Neutrophil (primary cell): ENCODE data around the gene ACSBG1.

Source experiments
- H3K27ac ChIP-seq: fragments of 200-600 bp; sonication (generic); 2 replicates; pipeline ENCODE4 v1.5.1; 2016; ENCODE audit warnings: mild to moderate bottlenecking, moderate library complexity
- H3K27me3 ChIP-seq: fragments of 200-600 bp; sonication (generic); 2 replicates; pipeline ENCODE4 v1.6.0; 2016; ENCODE audit warnings: mild to moderate bottlenecking
- H3K36me3 ChIP-seq: fragments of 200-600 bp; sonication (generic); 2 replicates; pipeline ENCODE4 v1.5.1; 2017
- H3K4me1 ChIP-seq, 2 experiments: fragments of 200-600 bp in 1 of 2; sonication (generic) in 1 of 2; 1 replicate in 1 of 2; 2 replicates in 1 of 2; pipeline versions ENCODE4 v1.5.1 to v1.6.1; 2013 to 2016; ENCODE audit warnings: low read depth in 1 of 2, low read length in 1 of 2, mild to moderate bottlenecking in 1 of 2, moderate library complexity in 1 of 2; ENCODE audit not compliant: control insufficient read depth in 1 of 2, insufficient read depth in 1 of 2
- H3K4me3 ChIP-seq, 2 experiments: fragments of 200-600 bp in 1 of 2; sonication (generic) in 1 of 2; 1 replicate in 1 of 2; 2 replicates in 1 of 2; pipeline ENCODE4 v1.5.1; 2013 to 2016; ENCODE audit warnings: low read depth in 1 of 2, low read length in 1 of 2, mild to moderate bottlenecking in 1 of 2, moderate library complexity in 1 of 2
- H3K9me3 ChIP-seq: fragments of 200-600 bp; sonication (generic); 2 replicates; pipeline ENCODE4 v1.5.1; 2016
- TF ChIP-seq, protein P1 (sequence below): fragments of 200-600 bp; sonication (generic); IDR thresholded peaks from 2 replicates; pipeline ENCODE4 v1.5.1; 2016; ENCODE audit warnings: antibody characterized with exemption

ACSBG1 gene

GRCh38 chr15:78207641-78208340 lies 26.6 kb downstream of the ACSBG1 start:
- no peaks in the 10 kb centered on the region for H3K9me3 ChIP-seq
- H3K4me3 ChIP-seq = no peak overlapping the region
- no peaks in the 10 kb centered on the region for H3K36me3 ChIP-seq
- no peak overlapping the region for H3K27ac ChIP-seq
- no peaks in the 10 kb centered on the region for H3K27me3 ChIP-seq
- TF ChIP-seq, protein P1, sequence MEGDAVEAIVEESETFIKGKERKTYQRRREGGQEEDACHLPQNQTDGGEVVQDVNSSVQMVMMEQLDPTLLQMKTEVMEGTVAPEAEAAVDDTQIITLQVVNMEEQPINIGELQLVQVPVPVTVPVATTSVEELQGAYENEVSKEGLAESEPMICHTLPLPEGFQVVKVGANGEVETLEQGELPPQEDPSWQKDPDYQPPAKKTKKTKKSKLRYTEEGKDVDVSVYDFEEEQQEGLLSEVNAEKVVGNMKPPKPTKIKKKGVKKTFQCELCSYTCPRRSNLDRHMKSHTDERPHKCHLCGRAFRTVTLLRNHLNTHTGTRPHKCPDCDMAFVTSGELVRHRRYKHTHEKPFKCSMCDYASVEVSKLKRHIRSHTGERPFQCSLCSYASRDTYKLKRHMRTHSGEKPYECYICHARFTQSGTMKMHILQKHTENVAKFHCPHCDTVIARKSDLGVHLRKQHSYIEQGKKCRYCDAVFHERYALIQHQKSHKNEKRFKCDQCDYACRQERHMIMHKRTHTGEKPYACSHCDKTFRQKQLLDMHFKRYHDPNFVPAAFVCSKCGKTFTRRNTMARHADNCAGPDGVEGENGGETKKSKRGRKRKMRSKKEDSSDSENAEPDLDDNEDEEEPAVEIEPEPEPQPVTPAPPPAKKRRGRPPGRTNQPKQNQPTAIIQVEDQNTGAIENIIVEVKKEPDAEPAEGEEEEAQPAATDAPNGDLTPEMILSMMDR = no peak
- H3K4me1 ChIP-seq = no peaks in the 10 kb centered on the region

DNA sequence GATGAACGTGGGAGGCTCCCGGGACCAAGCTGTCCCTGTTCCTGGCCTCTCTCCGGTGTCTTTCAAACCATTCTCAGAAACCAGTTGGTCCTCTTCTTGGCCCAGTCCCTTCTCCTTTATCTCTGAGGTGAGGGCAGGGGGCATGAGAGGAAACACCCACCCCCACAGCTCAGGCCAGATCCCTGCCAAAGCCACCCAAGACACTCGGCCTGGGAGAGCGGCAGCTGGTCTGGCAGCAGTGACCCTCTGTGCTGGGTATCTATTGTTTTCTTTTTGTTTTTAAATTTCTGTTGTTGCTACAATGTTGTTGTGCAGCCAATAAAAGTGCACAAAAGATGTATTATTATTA lies 27.3 kb downstream of the ACSBG1 start:
- TF ChIP-seq, protein P1 = no peak
- Histone ChIP-seq H3K4me3 (no peak overlapping the region), H3K4me1 (no peaks in the 10 kb centered on the region), H3K9me3 (no peaks in the 10 kb centered on the region), H3K36me3 (no peaks in the 10 kb centered on the region), H3K27ac (no peak overlapping the region), H3K27me3 (no peaks in the 10 kb centered on the region)

GRCh38 chr15:78206326-78207109 lies 27.8 kb downstream of the ACSBG1 start:
- no peaks in the 10 kb centered on the region for H3K4me1 ChIP-seq
- H3K4me3 ChIP-seq = no peak overlapping the region
- H3K9me3 ChIP-seq = no peaks in the 10 kb centered on the region
- no peaks in the 10 kb centered on the region for H3K36me3 ChIP-seq
- no peak overlapping the region for H3K27ac ChIP-seq
- H3K27me3 ChIP-seq = no peaks in the 10 kb centered on the region
- TF ChIP-seq, protein P1 = no peak

- Histone ChIP-seq H3K4me3 (no peak overlapping the region), H3K27me3 (no peaks in the 10 kb centered on the region), H3K9me3 (no peaks in the 10 kb centered on the region), H3K36me3 (no peaks in the 10 kb centered on the region), H3K27ac (no peak overlapping the region), H3K4me1 (no peaks in the 10 kb centered on the region)
- TF ChIP-seq, protein P1 = no peak
Observed at GRCh38 chr15:78205856-78206255, 28.5 kb downstream of the ACSBG1 start.

DNA sequence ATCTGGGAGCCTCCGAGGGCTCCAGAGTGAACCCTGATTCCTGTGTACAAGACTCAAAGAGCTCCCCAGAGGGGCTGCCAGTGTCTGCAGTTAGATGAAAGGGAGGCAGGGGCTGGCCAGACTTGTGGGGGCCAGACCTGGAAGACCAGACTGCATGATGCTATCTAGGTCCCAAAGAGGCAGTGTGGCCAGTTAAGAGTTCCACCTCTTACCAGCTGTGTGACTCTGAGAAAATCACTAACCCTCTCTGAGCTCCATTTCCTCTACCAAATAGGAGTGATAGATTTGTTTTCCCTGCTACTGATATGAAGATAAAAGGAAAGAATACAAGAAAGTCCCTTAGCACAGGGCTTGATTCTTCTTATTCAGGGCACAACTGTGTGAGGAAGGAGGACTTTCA lies 29.0 kb downstream of the ACSBG1 start:
- no peaks in the 10 kb centered on the region for H3K9me3 ChIP-seq
- H3K4me1 ChIP-seq = no peaks in the 10 kb centered on the region
- H3K36me3 ChIP-seq = no peaks in the 10 kb centered on the region
- H3K4me3 ChIP-seq = no peak overlapping the region
- TF ChIP-seq, protein P1 = no peak
- no peaks in the 10 kb centered on the region for H3K27me3 ChIP-seq
- H3K27ac ChIP-seq = no peak overlapping the region
